ENCODE data around the gene PPP2R5E.

- TF ChIP-seq, protein P1, sequence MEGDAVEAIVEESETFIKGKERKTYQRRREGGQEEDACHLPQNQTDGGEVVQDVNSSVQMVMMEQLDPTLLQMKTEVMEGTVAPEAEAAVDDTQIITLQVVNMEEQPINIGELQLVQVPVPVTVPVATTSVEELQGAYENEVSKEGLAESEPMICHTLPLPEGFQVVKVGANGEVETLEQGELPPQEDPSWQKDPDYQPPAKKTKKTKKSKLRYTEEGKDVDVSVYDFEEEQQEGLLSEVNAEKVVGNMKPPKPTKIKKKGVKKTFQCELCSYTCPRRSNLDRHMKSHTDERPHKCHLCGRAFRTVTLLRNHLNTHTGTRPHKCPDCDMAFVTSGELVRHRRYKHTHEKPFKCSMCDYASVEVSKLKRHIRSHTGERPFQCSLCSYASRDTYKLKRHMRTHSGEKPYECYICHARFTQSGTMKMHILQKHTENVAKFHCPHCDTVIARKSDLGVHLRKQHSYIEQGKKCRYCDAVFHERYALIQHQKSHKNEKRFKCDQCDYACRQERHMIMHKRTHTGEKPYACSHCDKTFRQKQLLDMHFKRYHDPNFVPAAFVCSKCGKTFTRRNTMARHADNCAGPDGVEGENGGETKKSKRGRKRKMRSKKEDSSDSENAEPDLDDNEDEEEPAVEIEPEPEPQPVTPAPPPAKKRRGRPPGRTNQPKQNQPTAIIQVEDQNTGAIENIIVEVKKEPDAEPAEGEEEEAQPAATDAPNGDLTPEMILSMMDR (conservative IDR thresholded peaks at IDR 0.05 in 1 of 2, IDR thresholded peaks at IDR 0.05 in 1 of 2; ENCODE audit: extremely low read depth in 1 of 2, insufficient read depth in 1 of 2, low read depth in 1 of 2, low read length in 2 of 2) = no peak
- no peak for TF ChIP-seq EZH2 (IDR thresholded peaks at IDR 0.05; ENCODE audit: borderline replicate concordance, low read length)
Measured at GRCh38 chr14:63563370-63564026, 20.3 kb upstream of the PPP2R5E start.
